H9 (cell line): ENCODE results near the gene DNAJC30. TPM values are rescaled to one million over a fixed set of nuclear protein-coding genes. Genes with fewer than 3 reads are reported as not detected.

Experiments
- DNase-seq: peaks from one replicate; pipeline ENCODE4 v3.0.0-alpha.2; 2017
- H2AFZ ChIP-seq: one replicate; pipeline ENCODE4 v1.6.1; 2013; ENCODE audit warnings: mild to moderate bottlenecking, low read length, control low read depth, moderate library complexity
- H2AK5ac ChIP-seq: 2 replicates; pipeline ENCODE4 v1.6.1; 2013; ENCODE audit warnings: low read length, control low read depth, mixed read lengths; ENCODE audit not compliant: insufficient read length
- H2BK120ac ChIP-seq: one replicate; pipeline ENCODE4 v1.6.1; 2013; ENCODE audit warnings: low read depth, mild to moderate bottlenecking, low read length, control low read depth, inconsistent platforms; ENCODE audit not compliant: poor library complexity, severe bottlenecking
- H2BK12ac ChIP-seq: 2 replicates; pipeline ENCODE4 v1.6.1; 2013; ENCODE audit warnings: low read length, control low read depth, mixed read lengths, low read depth; ENCODE audit not compliant: insufficient read length
- H2BK15ac ChIP-seq: 2 replicates; pipeline ENCODE4 v1.6.1; 2013; ENCODE audit warnings: low read depth, low read length, control low read depth
- H2BK20ac ChIP-seq: one replicate; pipeline ENCODE4 v1.6.1; 2013; ENCODE audit warnings: low read depth, mild to moderate bottlenecking, low read length, control low read depth, inconsistent platforms; ENCODE audit not compliant: poor library complexity, severe bottlenecking
- H2BK5ac ChIP-seq: 2 replicates; pipeline ENCODE4 v1.6.1; 2013; ENCODE audit warnings: low read length, control low read depth, mixed read lengths; ENCODE audit not compliant: insufficient read length
- H3K14ac ChIP-seq: 2 replicates; pipeline ENCODE4 v1.6.1; 2013; ENCODE audit warnings: low read length, control low read depth; ENCODE audit not compliant: insufficient read depth
- H3K18ac ChIP-seq: 2 replicates; pipeline ENCODE4 v1.6.1; 2013; ENCODE audit warnings: low read depth, mild to moderate bottlenecking, mixed read lengths, low read length, control low read depth; ENCODE audit not compliant: insufficient read length
- H3K23ac ChIP-seq: 2 replicates; pipeline ENCODE4 v1.6.1; 2013; ENCODE audit warnings: low read length, control low read depth, mixed read lengths, low read depth; ENCODE audit not compliant: insufficient read length
- H3K23me2 ChIP-seq: 2 replicates; pipeline ENCODE4 v1.6.1; 2013; ENCODE audit warnings: low read depth, mild to moderate bottlenecking, mixed read lengths, low read length, control low read depth; ENCODE audit not compliant: insufficient read length, poor library complexity, severe bottlenecking
- H3K27ac ChIP-seq: 2 replicates; pipeline ENCODE4 v1.5.1; 2013; ENCODE audit warnings: low read length, control low read depth, mixed read lengths, low read depth; ENCODE audit not compliant: insufficient read length
- H3K27me3 ChIP-seq: 2 replicates; pipeline ENCODE4 v1.6.1; 2013; ENCODE audit warnings: low read length, control low read depth, inconsistent platforms; ENCODE audit not compliant: insufficient read depth
- H3K4ac ChIP-seq: 2 replicates; pipeline ENCODE4 v1.6.1; 2013; ENCODE audit warnings: low read depth, mild to moderate bottlenecking, control low read depth, inconsistent platforms, low read length, moderate library complexity
- H3K4me1 ChIP-seq: 2 replicates; pipeline ENCODE4 v1.6.1; 2013; ENCODE audit warnings: low read length, control low read depth, inconsistent platforms; ENCODE audit not compliant: insufficient read depth
- H3K4me2 ChIP-seq: 2 replicates; pipeline ENCODE4 v1.6.1; 2013; ENCODE audit warnings: low read length, control low read depth, mixed read lengths; ENCODE audit not compliant: insufficient read length, insufficient read depth
- H3K56ac ChIP-seq: 2 replicates; pipeline ENCODE4 v1.6.1; 2013; ENCODE audit warnings: low read depth, mild to moderate bottlenecking, mixed read lengths, low read length, control low read depth; ENCODE audit not compliant: insufficient read length
- H3K79me1 ChIP-seq: 2 replicates; pipeline ENCODE4 v1.6.1; 2013; ENCODE audit warnings: low read depth, mild to moderate bottlenecking, moderate library complexity, low read length, control low read depth, inconsistent platforms; ENCODE audit not compliant: insufficient read depth, poor library complexity, severe bottlenecking
- H3K79me2 ChIP-seq: 2 replicates; pipeline ENCODE4 v1.6.1; 2013; ENCODE audit warnings: low read length, control low read depth, inconsistent platforms; ENCODE audit not compliant: insufficient read depth
- H3K9ac ChIP-seq: 2 replicates; pipeline ENCODE4 v1.6.1; 2013; ENCODE audit warnings: low read length, control low read depth, mixed read lengths; ENCODE audit not compliant: insufficient read length; ENCODE audit errors: extremely low read depth
- H3K9me3 ChIP-seq: one replicate; pipeline ENCODE4 v1.6.1; 2013; ENCODE audit warnings: low read depth, low read length, inconsistent platforms; ENCODE audit not compliant: control insufficient read depth
- H3T11ph ChIP-seq: one replicate; pipeline ENCODE4 v1.6.1; 2013; ENCODE audit warnings: mild to moderate bottlenecking, low read length, control low read depth, inconsistent platforms
- H4K20me1 ChIP-seq: one replicate; pipeline ENCODE4 v1.6.1; 2013; ENCODE audit not compliant: control insufficient read depth, insufficient read length, insufficient read depth
- H4K5ac ChIP-seq: 2 replicates; pipeline ENCODE4 v1.6.1; 2013; ENCODE audit warnings: low read depth, mild to moderate bottlenecking, mixed read lengths, low read length, control low read depth; ENCODE audit not compliant: insufficient read length
- H4K8ac ChIP-seq: replicated peaks from 2 replicates; pipeline ENCODE4 v1.6.1; 2013; ENCODE audit warnings: low read length, control low read depth, mixed read lengths, low read depth; ENCODE audit not compliant: insufficient read length
- H4K91ac ChIP-seq: 2 replicates; pipeline ENCODE4 v1.6.1; 2013; ENCODE audit warnings: low read depth, mild to moderate bottlenecking, moderate library complexity, mixed read lengths, low read length, control low read depth; ENCODE audit not compliant: insufficient read length
- H3K27ac Mint-ChIP-seq, 3 experiments: 2 replicates in 2 of 3; 3 replicates in 1 of 3; pipeline ENCODE4 v1.8.0; 2020 to 2021; ENCODE audit warnings: mixed read lengths in 3 of 3, mild to moderate bottlenecking in 1 of 3, moderate library complexity in 1 of 3
- H3K27me3 Mint-ChIP-seq: 2 replicates; pipeline ENCODE4 v1.8.0; 2021; ENCODE audit warnings: low read depth, mild to moderate bottlenecking, moderate library complexity, mixed read lengths
- H3K36me3 Mint-ChIP-seq, 3 experiments: 2 replicates in 2 of 3; 3 replicates in 1 of 3; pipeline ENCODE4 v1.8.0; 2020 to 2021; ENCODE audit warnings: low read depth in 3 of 3, mixed read lengths in 3 of 3; ENCODE audit not compliant: insufficient read depth in 1 of 3
- H3K4me1 Mint-ChIP-seq, 2 experiments: 2 replicates each; pipeline ENCODE4 v1.8.0; 2020; ENCODE audit warnings: mixed read lengths in 2 of 2
- H3K4me3 Mint-ChIP-seq, 2 experiments: 2 replicates in 1 of 2; 3 replicates in 1 of 2; pipeline ENCODE4 v1.8.0; 2020 to 2021; ENCODE audit warnings: mild to moderate bottlenecking in 2 of 2, mixed read lengths in 2 of 2, moderate library complexity in 1 of 2
- H3K9me3 Mint-ChIP-seq, 2 experiments: 2 replicates in 1 of 2; 3 replicates in 1 of 2; pipeline ENCODE4 v1.8.0; 2020; ENCODE audit warnings: mild to moderate bottlenecking in 2 of 2, mixed read lengths in 2 of 2, moderate library complexity in 1 of 2
- CTCF ChIP-seq: fragments of 200-600 bp; sonication (generic); conservative IDR thresholded peaks from 3 replicates; pipeline ENCODE4 v1.8.0; 2021; ENCODE audit warnings: antibody characterized with exemption, mild to moderate bottlenecking
- WGBS: extraction: QIAGEN DNeasy Blood & Tissue Kit; methylation state at CpG from one replicate; pipeline ENCODE4 v1.1.7; 2013; ENCODE audit warnings: missing lambda C conversion rate, low lambda C conversion rate, mixed read lengths; ENCODE audit not compliant: insufficient read length; ENCODE audit errors: extremely low coverage; 5-methylcytosine and 5-hydroxymethylcytosine counted together
- total RNA-seq: library from RNA; stranded (reverse); gene quantifications from 2 replicates; pipeline ENCODE4 v1.2.1, GENCODE V29; 2021

Gene DNAJC30
- total RNA-seq, 1 experiment from 2014 or later: 8.1 TPM

GRCh38 chr7:73705551-73705920 lies 22.3 kb upstream of the DNAJC30 start:
- Histone ChIP-seq H4K5ac (no peak overlapping the region), H3K9me3 (no peaks in the 10 kb centered on the region), H2BK5ac (no peak overlapping the region), H2AFZ (no peak overlapping the region), H2BK120ac (no peak overlapping the region), H2BK12ac (no peak overlapping the region), H2AK5ac (no peak overlapping the region), H3K23ac (no peak overlapping the region), H3T11ph (no peak overlapping the region), H3K23me2 (peaks cover 2% of the 10 kb centered on the region), H3K14ac (no peak overlapping the region), H4K8ac (no peak overlapping the region), H2BK20ac (no peak overlapping the region), H3K27ac (no peak overlapping the region), H3K4me1 (no peaks in the 10 kb centered on the region; the same call in 1 of the 2 replicates), H3K27me3 (no peaks in the 10 kb centered on the region), H3K4ac (no peak overlapping the region), H3K79me1 (no peaks in the 10 kb centered on the region), H3K56ac (no peak overlapping the region), H3K79me2 (no peaks in the 10 kb centered on the region), H2BK15ac (no peak overlapping the region), H4K91ac (no peak overlapping the region), H3K4me2 (no peak overlapping the region), H4K20me1 (no peaks in the 10 kb centered on the region), H3K9ac (no peak overlapping the region), H3K18ac (no peak overlapping the region)
- no peak overlapping the region for H3K4me3 Mint-ChIP-seq
- peaks cover 9 to 38% of the 10 kb centered on the region in 2 experiments for H3K4me1 Mint-ChIP-seq
- H3K36me3 Mint-ChIP-seq: peaks cover 9 to 18% (median 17%) of the 10 kb centered on the region in 3 experiments; a peak in 6 of 7 replicates
- H3K27ac Mint-ChIP-seq: no peak overlapping the region
- no peak for DNase-seq
- WGBS: no CpG with 5 or more reads among the region's 10 CpGs
- H3K27me3 Mint-ChIP-seq: peaks cover 2% of the 10 kb centered on the region
- H3K9me3 Mint-ChIP-seq: no peaks in the 10 kb centered on the region
- TF ChIP-seq CTCF: no peak
